ENCODE results near the gene PRDX1.

DNA sequence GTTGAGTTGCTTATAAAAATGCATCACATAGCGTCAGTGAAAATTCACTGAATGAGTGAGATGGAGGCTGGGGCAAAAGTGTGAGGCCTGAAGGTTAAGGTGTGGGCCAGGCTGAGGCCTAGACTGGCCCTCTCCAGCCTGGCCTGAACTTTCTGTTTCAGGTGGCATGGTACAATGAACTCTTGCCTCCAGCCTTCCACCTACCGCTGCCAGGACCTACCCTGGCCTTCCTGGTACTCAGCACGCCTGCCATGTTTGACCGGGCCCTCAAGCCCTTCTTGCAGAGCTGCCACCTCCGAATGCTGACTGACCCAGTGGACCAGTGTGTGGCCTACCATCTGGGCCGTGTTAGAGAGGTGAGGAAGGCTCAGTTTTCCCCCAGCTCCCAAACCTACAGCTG, 14.5 kb downstream of the PRDX1 start:
- TF ChIP-seq CTCF (IDR thresholded peaks at IDR 0.05; ENCODE audit: low read depth, low read length) (no peak), EZH2phosphoT487 (IDR thresholded peaks at IDR 0.05; ENCODE audit: low read depth) (no peak)
